NT2/D1 (cell line): ENCODE measurements around the gene KRTAP5-4.

ENCODE experiments used
- SUZ12 ChIP-seq: IDR thresholded peaks from 2 replicates; pipeline ENCODE4 v1.6.1; 2011; ENCODE audit not compliant: insufficient read length, insufficient read depth; ENCODE audit errors: extremely low read depth
- YY1 ChIP-seq: IDR thresholded peaks from 2 replicates; pipeline ENCODE4 v1.6.1; 2011; ENCODE audit not compliant: insufficient read length, insufficient read depth
- ZNF274 ChIP-seq: IDR thresholded peaks from 2 replicates; pipeline ENCODE4 v1.6.1; 2011; ENCODE audit warnings: mild to moderate bottlenecking, low read depth, low read length

- no peak for TF ChIP-seq YY1
- TF ChIP-seq ZNF274, result no peak
- no peak for TF ChIP-seq SUZ12
Observed at GRCh38 chr11:1670905-1671371, 49.0 kb upstream of the KRTAP5-4 start.
